ENCODE data around the gene C11orf52. TPM values are rescaled to one million over a fixed set of nuclear protein-coding genes. Genes with fewer than 3 reads are reported as not detected.

Gene C11orf52
- total and polyA plus RNA-seq, 8 donors = 3.9 to 43.4 (median 18.7) TPM; not detected in 1

- intact Hi-C loops (cut with DNase I; ENCODE audit: low total_unique reads) = no loop called here
- peak within 1 kb of the TSS; percentile 84 to 97 (median 90) for H3K27ac ChIP-seq
- peak; percentile 78 to 94 for DNase-seq
- WGBS, 5 donors = 0 to 1% (median 1%) methylated on average over 11 to 51 of the region's 51 CpGs
- H3K9me3 ChIP-seq = no peaks in the 10 kb centered on the region
- H3K4me3 ChIP-seq = peak within 1 kb of the TSS; percentile 73 to 97 (median 95)
- TF ChIP-seq POLR2A (IDR thresholded peaks at IDR 0.05) = no peak
- peak; percentile 36 to 87 (median 57) for TF ChIP-seq POLR2AphosphoS5 (IDR thresholded peaks at IDR 0.05)
- TF ChIP-seq, protein P1, sequence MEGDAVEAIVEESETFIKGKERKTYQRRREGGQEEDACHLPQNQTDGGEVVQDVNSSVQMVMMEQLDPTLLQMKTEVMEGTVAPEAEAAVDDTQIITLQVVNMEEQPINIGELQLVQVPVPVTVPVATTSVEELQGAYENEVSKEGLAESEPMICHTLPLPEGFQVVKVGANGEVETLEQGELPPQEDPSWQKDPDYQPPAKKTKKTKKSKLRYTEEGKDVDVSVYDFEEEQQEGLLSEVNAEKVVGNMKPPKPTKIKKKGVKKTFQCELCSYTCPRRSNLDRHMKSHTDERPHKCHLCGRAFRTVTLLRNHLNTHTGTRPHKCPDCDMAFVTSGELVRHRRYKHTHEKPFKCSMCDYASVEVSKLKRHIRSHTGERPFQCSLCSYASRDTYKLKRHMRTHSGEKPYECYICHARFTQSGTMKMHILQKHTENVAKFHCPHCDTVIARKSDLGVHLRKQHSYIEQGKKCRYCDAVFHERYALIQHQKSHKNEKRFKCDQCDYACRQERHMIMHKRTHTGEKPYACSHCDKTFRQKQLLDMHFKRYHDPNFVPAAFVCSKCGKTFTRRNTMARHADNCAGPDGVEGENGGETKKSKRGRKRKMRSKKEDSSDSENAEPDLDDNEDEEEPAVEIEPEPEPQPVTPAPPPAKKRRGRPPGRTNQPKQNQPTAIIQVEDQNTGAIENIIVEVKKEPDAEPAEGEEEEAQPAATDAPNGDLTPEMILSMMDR (IDR thresholded peaks at IDR 0.05) = peak in 4 of 7 experiments; percentile 13 to 53 (median 18)
- H3K36me3 ChIP-seq = peaks cover 17 to 44% (median 37%) of the 10 kb centered on the region in 4 donors
- no peaks in the 10 kb centered on the region for H3K27me3 ChIP-seq
- peaks cover 4 to 32% (median 18%) of the 10 kb centered on the region in 4 donors for H3K4me1 ChIP-seq
These were observed 47.6 kb upstream of the C11orf52 start, which contains the start of gene ALG9 for GRCh38 chr11:111870886-111871692. Gene ALG9, minus strand, starts transcription at chr11:111871581. Its CDS starts 99 bp downstream, at chr11:111871482.

DNA sequence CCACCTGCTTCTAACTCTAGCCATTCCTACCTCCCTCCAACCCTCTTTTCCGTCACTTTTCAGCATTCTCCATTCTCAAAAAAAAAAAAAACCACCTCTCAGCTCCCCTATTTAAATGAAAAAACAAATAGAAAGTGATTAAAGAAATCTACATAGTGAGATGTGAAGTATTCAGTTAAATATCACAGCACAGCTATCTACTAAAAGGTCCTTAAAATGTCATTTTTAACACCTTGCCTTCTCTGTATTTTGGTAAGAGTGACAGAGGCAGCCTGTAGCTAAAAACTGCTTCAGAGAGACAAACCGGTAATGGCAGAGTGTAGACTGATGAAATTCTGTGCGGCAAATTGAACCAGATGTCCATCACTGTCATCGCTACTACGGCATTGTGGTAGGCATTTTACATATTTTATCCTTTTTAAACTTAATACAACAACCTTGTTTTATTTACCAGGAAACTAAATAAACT lies 47.0 kb upstream of the C11orf52 start:
- intact Hi-C loops (cut with DNase I; ENCODE audit: low total_unique reads) = no loop called here
- Histone ChIP-seq H3K36me3 (peaks cover 11 to 38% (median 32%) of the 10 kb centered on the region in 4 donors), H3K4me3 (peak overlapping the region; percentile 73 to 97 (median 95)), H3K4me1 (peaks cover 4 to 32% (median 18%) of the 10 kb centered on the region in 4 donors), H3K27me3 (no peaks in the 10 kb centered on the region), H3K27ac (peak overlapping the region; percentile 84 to 97 (median 90)), H3K9me3 (no peaks in the 10 kb centered on the region)
- TF ChIP-seq, protein P1 (IDR thresholded peaks at IDR 0.05) = no peak
- TF ChIP-seq POLR2AphosphoS5 (IDR thresholded peaks at IDR 0.05) (no peak), EP300 (IDR thresholded peaks at IDR 0.05) (no peak), POLR2A (IDR thresholded peaks at IDR 0.05) (no peak)
- WGBS, 5 donors = 53 to 62% (median 56%) methylated on average over 5 of the region's 5 CpGs
- peak in 1 of 2 donors; percentile 12 for DNase-seq

DNA sequence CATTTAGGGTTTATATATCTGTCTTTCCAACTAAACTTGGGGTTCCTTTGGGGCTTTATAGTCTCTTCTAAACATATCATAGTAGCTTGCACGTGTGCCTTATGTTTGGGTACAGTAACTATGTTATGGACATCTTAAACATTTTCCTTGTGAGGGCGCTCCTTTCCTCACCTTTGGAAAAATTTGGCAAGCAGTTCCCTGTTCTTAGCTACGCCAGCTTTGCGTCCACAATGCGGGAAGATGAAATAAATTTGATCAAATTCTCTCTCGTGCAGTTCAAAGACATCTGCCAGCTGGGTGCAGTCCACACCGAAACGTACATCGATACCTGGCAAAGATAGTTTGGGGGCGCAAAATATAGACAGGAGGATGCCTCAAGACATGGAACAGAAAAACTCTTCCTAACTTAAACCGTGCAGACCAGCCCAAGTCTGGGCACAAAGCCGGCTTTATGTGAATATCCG lies 40.3 kb upstream of the C11orf52 start:
- intact Hi-C loops (cut with DNase I; ENCODE audit: low total_unique reads) = no loop called here
- no peak for DNase-seq
- peaks cover 2 to 21% (median 14%) of the 10 kb centered on the region in 4 donors for H3K36me3 ChIP-seq
- TF ChIP-seq EP300 (IDR thresholded peaks at IDR 0.05) (no peak), POLR2AphosphoS5 (IDR thresholded peaks at IDR 0.05) (no peak)
- TF ChIP-seq, protein P1 (IDR thresholded peaks at IDR 0.05) = no peak
- H3K4me1 ChIP-seq = peaks cover 6 to 20% (median 19%) of the 10 kb centered on the region in 4 donors
- H3K4me3 ChIP-seq = peak overlapping the region; percentile 52 to 70 (median 60)
- H3K27me3 ChIP-seq = no peaks in the 10 kb centered on the region
- H3K9me3 ChIP-seq = no peaks in the 10 kb centered on the region
- 0 to 1% (median 0%) methylated on average over 13 of the region's 13 CpGs for WGBS, 5 donors
- H3K27ac ChIP-seq = peak overlapping the region; percentile 85 to 97 (median 95)

DNA sequence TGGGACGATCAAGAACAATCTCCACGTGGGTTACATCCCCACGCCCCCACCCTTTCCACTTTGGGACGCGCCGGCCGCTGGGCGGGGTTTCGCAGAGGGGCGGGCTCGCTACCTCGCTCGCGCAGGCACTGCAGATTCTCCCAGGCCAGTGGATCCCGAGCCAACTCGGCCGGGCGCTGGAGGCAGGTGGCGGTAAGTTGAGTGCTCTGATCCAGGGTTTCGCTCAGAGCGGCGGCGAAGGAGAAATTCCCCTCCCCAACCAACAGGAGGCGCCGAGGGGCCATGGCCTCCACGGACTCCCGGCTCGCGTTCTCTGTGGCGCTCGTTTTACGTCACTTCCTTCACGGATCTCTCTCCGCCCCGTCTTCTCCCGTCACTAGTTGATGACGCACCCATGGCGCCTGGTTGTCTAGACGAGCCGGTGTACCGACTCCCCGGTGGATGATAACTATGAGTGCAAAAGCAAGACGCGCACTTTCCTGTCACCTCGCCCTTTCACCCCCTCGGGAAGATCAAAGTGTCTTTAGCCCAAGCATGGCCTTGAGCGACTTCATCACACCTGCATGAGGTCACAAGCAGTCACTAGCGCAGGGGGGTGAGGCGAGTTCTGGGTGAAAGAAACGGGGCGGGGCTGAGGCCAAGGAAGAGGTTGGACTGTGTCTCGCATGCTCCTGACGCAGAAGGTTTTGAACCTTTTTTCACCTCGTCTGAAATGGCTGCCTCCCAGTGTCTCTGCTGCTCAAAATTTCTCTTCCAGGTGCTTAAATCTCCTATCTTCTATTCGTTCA lies 39.7 kb upstream of the C11orf52 start, which contains the start of the genes CFAP68 and FDXACB1:
Gene CFAP68, plus strand, starts transcription at position 693 of the 788 bp plus-strand sequence. Its CDS starts 20 bp downstream, at position 713.
Gene FDXACB1, minus strand, starts transcription at position 317 of the 788 bp plus-strand sequence. Its CDS starts 33 bp downstream, at position 284.
- 0% methylated on average over 22 to 55 of the region's 55 CpGs for WGBS, 5 donors
- Histone ChIP-seq H3K27me3 (no peaks in the 10 kb centered on the region), H3K27ac (peak within 1 kb of the TSS; percentile 85 to 97 (median 95)), H3K36me3 (peaks cover 2 to 28% (median 18%) of the 10 kb centered on the region in 4 donors), H3K9me3 (no peaks in the 10 kb centered on the region), H3K4me1 (peaks cover 6 to 20% (median 19%) of the 10 kb centered on the region in 4 donors), H3K4me3 (peak within 1 kb of the TSS; percentile 52 to 70 (median 60))
- intact Hi-C loops (cut with DNase I; ENCODE audit: low total_unique reads) = no loop called here
- TF ChIP-seq, protein P1 (IDR thresholded peaks at IDR 0.05) = peak in 6 of 7 experiments; percentile 87 to 99 (median 96)
- peak; percentile 92 for TF ChIP-seq EP300 (IDR thresholded peaks at IDR 0.05)
- no peak for TF ChIP-seq POLR2A (IDR thresholded peaks at IDR 0.05)
- TF ChIP-seq POLR2AphosphoS5 (IDR thresholded peaks at IDR 0.05) = peak; percentile 77 to 90 (median 84)
- DNase-seq = peak; percentile 97 to 99

Measured in stomach (tissue), 9 donors.